ENCODE results near the gene SLC1A2.

- TF ChIP-seq POLR2A (IDR thresholded peaks at IDR 0.05) (no peak), EP300 (IDR thresholded peaks at IDR 0.05; ENCODE audit: low read depth) (no peak)
- TF ChIP-seq, protein P1, sequence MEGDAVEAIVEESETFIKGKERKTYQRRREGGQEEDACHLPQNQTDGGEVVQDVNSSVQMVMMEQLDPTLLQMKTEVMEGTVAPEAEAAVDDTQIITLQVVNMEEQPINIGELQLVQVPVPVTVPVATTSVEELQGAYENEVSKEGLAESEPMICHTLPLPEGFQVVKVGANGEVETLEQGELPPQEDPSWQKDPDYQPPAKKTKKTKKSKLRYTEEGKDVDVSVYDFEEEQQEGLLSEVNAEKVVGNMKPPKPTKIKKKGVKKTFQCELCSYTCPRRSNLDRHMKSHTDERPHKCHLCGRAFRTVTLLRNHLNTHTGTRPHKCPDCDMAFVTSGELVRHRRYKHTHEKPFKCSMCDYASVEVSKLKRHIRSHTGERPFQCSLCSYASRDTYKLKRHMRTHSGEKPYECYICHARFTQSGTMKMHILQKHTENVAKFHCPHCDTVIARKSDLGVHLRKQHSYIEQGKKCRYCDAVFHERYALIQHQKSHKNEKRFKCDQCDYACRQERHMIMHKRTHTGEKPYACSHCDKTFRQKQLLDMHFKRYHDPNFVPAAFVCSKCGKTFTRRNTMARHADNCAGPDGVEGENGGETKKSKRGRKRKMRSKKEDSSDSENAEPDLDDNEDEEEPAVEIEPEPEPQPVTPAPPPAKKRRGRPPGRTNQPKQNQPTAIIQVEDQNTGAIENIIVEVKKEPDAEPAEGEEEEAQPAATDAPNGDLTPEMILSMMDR (IDR thresholded peaks at IDR 0.05) = no peak
These were observed 148.3 kb downstream of the SLC1A2 start for GRCh38 chr11:35271031-35271430.
